ENCODE data around the gene ACKR2. TPM values are rescaled to one million over a fixed set of nuclear protein-coding genes. Genes with fewer than 3 reads are reported as not detected.

The ACKR2 gene
- total RNA-seq, 1 experiment from 2014 or later = 0.28 TPM

DNA sequence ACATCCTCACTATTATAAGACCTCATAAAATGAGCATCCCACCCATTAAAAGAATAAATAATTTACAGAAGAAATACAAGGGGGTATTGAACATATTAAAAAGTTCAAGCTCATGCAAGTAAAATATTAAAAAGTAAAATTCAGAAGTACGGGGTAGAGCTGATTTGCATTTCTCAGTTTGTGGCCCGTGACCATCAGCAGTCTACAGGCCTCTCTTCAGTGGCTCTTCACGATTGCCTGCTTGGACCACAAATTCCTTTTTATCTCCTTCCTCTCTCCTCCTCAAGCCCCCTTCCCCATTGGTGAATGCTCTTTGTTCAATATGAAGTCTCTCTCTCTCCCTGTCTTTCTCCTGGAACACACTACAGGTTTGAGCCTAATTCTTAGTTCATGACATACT is 47.3 kb downstream of the ACKR2 start:
- DNase-seq (ENCODE audit: low spot score) = no peak
- Mint-ChIP-seq H3K27ac (no peak overlapping the region), H3K9me3 (peaks cover 9% of the 10 kb centered on the region), H3K36me3 (no peaks in the 10 kb centered on the region; the same call in 1 of the 2 replicates), H3K27me3 (ENCODE audit: low read depth) (peaks cover 9% of the 10 kb centered on the region; the same call in 1 of the 2 replicates), H3K4me3 (no peak overlapping the region), H3K4me1 (peaks cover 3% of the 10 kb centered on the region; the same call in 1 of the 2 replicates)
- CTCF ChIA-PET = interaction anchor here (1.2 to 1.3 kb wide), 2 partner anchors 17 to 25 kb away, joined by 3 to 4 read pairs; no protein-coding TSS in a partner anchor
- POLR2A ChIA-PET = no interaction called here
- no peak for TF ChIP-seq FOXP1 (CRISPR knock-in tag; IDR thresholded peaks at IDR 0.05; ENCODE audit: borderline replicate concordance)
- no peak for TF ChIP-seq ZNF423 (CRISPR knock-in tag; IDR thresholded peaks at IDR 0.05)
- no peak for TF ChIP-seq ATF1 (CRISPR knock-in tag; IDR thresholded peaks at IDR 0.05)
- no peak for TF ChIP-seq ZNF425 (CRISPR knock-in tag; conservative IDR thresholded peaks at IDR 0.05)
- no peak for TF ChIP-seq RORB (CRISPR knock-in tag; IDR thresholded peaks at IDR 0.05)
- TF ChIP-seq FOXK1 (CRISPR knock-in tag; IDR thresholded peaks at IDR 0.05) = no peak
- no peak for TF ChIP-seq KAT7 (CRISPR knock-in tag; IDR thresholded peaks at IDR 0.05; ENCODE audit: borderline replicate concordance)
- no peak for TF ChIP-seq FOXP4 (CRISPR knock-in tag; IDR thresholded peaks at IDR 0.05)
- TF ChIP-seq CREM (CRISPR knock-in tag; IDR thresholded peaks at IDR 0.05) = no peak
- TF ChIP-seq IRF2 (CRISPR knock-in tag; IDR thresholded peaks at IDR 0.05; ENCODE audit: borderline replicate concordance, low read depth) = no peak
- TF ChIP-seq, protein P1, sequence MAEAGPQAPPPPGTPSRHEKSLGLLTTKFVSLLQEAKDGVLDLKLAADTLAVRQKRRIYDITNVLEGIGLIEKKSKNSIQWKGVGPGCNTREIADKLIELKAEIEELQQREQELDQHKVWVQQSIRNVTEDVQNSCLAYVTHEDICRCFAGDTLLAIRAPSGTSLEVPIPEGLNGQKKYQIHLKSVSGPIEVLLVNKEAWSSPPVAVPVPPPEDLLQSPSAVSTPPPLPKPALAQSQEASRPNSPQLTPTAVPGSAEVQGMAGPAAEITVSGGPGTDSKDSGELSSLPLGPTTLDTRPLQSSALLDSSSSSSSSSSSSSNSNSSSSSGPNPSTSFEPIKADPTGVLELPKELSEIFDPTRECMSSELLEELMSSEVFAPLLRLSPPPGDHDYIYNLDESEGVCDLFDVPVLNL (CRISPR knock-in tag; IDR thresholded peaks at IDR 0.05; ENCODE audit: borderline replicate concordance, low read depth) = no peak
- TF ChIP-seq ZMAT4 (CRISPR knock-in tag; IDR thresholded peaks at IDR 0.05) = no peak
- TF ChIP-seq IRF1 (CRISPR knock-in tag; IDR thresholded peaks at IDR 0.05) = no peak
- no peak for ATAC-seq

DNA sequence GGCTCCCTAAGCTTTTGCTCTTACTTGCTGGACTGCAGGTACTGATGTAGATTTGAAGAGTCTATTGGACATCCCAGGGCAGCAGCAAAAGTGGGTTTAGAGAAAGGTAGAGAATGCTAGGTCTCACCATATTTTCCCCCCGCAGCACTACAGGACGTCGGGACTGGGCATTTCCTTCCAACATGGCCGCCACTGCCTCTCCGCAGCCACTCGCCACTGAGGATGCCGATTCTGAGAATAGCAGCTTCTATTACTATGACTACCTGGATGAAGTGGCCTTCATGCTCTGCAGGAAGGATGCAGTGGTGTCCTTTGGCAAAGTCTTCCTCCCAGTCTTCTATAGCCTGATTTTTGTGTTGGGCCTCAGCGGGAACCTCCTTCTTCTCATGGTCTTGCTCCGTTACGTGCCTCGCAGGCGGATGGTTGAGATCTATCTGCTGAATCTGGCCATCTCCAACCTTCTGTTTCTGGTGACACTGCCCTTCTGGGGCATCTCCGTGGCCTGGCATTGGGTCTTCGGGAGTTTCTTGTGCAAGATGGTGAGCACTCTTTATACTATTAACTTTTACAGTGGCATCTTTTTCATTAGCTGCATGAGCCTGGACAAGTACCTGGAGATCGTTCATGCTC is 55.2 kb downstream of the ACKR2 start:
- ChIA-PET POLR2A (no interaction called here), CTCF (no interaction called here)
- Mint-ChIP-seq H3K4me3 (no peak overlapping the region), H3K9me3 (peaks cover 4% of the 10 kb centered on the region; the same call in 1 of the 2 replicates), H3K36me3 (no peaks in the 10 kb centered on the region), H3K27me3 (ENCODE audit: low read depth) (peaks cover 14% of the 10 kb centered on the region; the same call in 1 of the 2 replicates), H3K4me1 (no peaks in the 10 kb centered on the region), H3K27ac (no peak overlapping the region)
- ATAC-seq = no peak
- DNase-seq (ENCODE audit: low spot score) = no peak
- no peak for TF ChIP-seq ZNF121 (CRISPR knock-in tag; IDR thresholded peaks at IDR 0.05)
- no peak for TF ChIP-seq ZNF263 (CRISPR knock-in tag; IDR thresholded peaks at IDR 0.05; ENCODE audit: low read depth)
- no peak for TF ChIP-seq ZBTB21 (CRISPR knock-in tag; IDR thresholded peaks at IDR 0.05; ENCODE audit: borderline replicate concordance)
- no peak for TF ChIP-seq CREB1 (CRISPR knock-in tag; IDR thresholded peaks at IDR 0.05)
- TF ChIP-seq ZNF317 (CRISPR knock-in tag; IDR thresholded peaks at IDR 0.05; ENCODE audit: borderline replicate concordance, low read depth) = no peak
- TF ChIP-seq, protein P2, sequence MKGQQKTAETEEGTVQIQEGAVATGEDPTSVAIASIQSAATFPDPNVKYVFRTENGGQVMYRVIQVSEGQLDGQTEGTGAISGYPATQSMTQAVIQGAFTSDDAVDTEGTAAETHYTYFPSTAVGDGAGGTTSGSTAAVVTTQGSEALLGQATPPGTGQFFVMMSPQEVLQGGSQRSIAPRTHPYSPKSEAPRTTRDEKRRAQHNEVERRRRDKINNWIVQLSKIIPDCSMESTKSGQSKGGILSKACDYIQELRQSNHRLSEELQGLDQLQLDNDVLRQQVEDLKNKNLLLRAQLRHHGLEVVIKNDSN (CRISPR knock-in tag; IDR thresholded peaks at IDR 0.05) = no peak
- no peak for TF ChIP-seq SP1 (CRISPR knock-in tag; conservative IDR thresholded peaks at IDR 0.05)
- no peak for TF ChIP-seq NR2C2 (CRISPR knock-in tag; IDR thresholded peaks at IDR 0.05)
- no peak for TF ChIP-seq ATF1 (CRISPR knock-in tag; IDR thresholded peaks at IDR 0.05)
- TF ChIP-seq SMAD3 (CRISPR knock-in tag; IDR thresholded peaks at IDR 0.05; ENCODE audit: borderline replicate concordance) = no peak
